GM12873 (cell line): ENCODE measurements around the gene ST3GAL3.

Experiments used
- TF ChIP-seq, protein P1 (sequence below): IDR thresholded peaks from 2 replicates; pipeline ENCODE4 v1.5.1; 2012; ENCODE audit warnings: low read depth, mild to moderate bottlenecking, moderate library complexity, low read length, control low read depth; ENCODE audit not compliant: insufficient read depth; ENCODE audit errors: missing control alignments

Gene ST3GAL3

DNA sequence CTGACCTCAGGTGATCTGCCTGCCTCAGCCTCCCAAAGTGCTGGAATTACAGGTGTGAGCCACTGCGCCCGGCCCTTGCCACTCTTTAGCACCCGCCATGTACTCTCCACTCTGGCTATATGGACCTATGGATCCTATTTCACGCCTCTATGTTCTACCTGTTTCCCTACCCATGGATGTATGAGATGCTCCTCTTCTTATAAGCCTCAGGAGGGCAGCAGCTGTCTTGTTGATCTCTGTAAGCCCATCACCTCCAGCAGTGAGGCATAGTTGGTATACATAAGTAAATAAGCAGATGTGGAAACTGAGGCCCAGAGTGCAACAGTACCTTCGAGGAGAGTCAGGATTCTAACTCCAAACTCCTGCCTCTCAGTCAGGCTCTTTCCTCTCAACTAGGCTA, 201.5 kb downstream of the ST3GAL3 start:
- TF ChIP-seq, protein P1, sequence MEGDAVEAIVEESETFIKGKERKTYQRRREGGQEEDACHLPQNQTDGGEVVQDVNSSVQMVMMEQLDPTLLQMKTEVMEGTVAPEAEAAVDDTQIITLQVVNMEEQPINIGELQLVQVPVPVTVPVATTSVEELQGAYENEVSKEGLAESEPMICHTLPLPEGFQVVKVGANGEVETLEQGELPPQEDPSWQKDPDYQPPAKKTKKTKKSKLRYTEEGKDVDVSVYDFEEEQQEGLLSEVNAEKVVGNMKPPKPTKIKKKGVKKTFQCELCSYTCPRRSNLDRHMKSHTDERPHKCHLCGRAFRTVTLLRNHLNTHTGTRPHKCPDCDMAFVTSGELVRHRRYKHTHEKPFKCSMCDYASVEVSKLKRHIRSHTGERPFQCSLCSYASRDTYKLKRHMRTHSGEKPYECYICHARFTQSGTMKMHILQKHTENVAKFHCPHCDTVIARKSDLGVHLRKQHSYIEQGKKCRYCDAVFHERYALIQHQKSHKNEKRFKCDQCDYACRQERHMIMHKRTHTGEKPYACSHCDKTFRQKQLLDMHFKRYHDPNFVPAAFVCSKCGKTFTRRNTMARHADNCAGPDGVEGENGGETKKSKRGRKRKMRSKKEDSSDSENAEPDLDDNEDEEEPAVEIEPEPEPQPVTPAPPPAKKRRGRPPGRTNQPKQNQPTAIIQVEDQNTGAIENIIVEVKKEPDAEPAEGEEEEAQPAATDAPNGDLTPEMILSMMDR, result no peak

DNA sequence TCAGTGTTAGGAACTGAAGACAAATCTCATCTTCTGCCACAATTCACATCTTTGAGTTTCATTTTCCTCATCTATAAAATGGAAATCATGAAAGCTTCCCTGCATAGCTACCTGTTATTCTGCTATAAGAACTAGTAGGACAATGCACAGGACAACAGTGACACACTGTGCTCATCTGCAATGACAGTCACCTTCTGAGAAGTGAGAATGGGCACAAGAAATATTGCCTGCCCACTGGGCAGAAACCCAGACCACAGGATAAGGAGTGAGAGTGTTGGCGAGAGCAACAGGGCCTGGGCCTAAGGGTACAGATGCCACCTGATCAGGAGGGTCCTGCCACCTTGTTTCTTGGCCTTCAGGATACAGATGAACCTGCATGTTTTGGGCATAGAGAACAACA, 203.0 kb downstream of the ST3GAL3 start:
- TF ChIP-seq, protein P1, result peak; percentile 28

DNA sequence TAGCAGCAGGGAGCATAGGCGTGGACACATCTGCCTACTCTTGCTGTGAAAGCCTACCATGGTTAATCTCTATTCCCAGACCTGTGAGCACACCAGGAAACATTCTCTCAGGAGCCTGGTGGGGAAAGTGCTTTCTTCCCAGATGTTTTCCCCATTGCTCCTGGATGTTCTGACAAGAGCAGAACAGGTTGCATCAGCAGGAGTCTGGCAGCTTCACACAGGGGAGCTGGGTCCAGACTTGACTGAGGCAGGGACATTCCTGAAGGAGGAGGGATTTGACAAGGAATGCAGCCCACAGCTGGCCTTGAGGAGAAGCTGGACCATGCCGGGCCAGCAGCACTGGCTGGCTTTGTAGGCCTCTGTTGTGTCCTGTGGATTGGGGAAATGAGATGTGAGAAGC, 205.3 kb downstream of the ST3GAL3 start:
- TF ChIP-seq, protein P1, result no peak

DNA sequence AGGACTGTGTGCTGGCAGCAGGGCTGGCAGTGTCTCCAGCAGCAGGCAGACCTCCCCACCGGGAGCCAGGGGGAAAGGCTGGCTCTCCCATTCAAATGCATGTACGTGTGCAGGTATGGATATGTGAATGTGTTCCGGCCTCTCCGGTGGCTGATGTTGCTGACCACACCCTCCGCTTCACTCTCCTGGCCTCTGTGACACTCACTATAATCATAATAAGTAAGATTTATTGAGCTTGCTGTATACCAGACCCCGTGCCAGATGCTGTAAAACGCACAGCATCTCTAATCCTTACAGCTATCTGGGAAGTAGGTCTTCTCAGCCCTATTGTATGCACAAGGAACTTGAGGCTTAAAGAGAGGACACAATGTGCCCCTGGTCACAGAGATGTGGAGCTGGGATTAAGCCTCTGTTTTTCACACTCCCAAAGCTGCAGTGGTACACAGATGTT, 205.7 kb downstream of the ST3GAL3 start:
- TF ChIP-seq, protein P1, result no peak

DNA sequence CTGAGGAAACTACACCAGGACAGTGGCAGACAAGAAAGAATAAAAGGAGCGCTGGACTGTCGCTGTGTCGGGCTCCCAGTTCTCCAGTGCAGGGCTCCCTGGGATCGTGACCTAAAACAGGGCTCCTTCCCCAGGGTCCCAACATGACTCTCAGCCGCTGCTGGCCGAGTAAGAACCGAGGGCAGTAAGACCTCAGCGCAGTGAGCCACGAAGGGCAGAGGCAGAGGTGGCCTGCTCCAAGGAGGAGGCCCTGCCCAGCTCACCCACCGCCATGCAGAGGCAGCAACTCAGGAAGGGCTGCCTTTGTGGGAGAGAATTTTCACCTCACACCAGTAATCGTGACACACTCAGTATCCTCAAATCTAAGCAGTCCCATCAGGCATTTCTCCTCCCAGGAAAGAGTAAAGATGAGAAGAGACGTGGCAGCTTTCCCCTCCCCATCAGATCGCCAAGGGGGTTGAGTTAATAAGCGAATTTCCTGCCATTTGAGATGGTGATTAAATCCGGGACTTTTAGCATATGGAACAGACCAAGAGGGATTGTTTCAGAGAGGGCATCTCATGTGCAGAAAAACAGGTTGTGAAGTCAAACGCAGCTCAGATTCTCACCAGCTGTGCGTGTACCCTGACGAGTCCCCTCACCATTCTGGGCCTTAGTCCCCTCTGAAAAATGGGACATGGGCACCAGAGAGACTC, 206.5 kb downstream of the ST3GAL3 start:
- TF ChIP-seq, protein P1, result no peak

DNA sequence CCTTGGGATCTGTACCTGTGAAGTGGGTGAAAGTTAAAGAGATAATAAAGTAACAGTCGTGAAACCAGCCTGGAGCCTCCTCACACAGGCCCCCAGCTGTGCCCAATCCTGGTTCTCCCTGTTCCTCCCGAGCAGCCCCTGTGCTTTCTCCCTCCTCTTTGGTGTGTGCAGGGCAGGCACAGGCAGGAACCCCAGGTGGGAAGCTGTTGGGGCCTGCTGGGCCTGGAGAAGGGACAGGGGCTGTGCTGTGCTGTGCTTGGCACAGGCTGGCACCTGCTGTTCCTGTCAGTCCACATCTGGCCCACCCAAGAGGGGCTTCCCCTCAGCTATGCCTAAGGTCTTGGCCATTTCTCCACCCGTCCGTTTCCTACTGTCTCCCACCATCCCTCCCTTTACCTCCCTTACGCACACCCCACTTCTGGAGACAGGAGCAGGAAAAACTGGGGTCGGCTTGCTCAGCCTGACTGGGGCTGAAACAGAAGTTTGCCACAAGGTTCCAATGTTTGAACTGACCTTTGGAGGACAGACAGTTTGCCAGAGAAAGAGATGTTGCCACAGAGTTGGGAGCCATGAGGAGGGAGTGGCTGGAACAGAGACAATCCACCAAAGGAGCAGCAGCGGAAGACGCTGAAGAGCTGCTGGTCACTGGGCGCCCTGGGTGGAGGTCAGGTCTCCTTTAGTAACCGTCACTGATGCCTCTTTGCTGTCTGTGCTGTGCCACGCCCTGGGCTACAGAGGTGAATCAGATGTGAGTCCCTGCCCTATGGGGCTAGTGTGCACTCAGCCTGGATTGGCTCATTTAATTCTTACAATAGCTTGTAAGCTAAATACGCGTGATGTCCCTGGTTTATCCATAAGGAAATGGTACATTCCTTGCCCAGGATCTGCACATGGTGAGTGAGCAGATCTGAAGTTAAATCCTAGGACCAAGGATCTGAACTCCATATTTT, 207.5 kb downstream of the ST3GAL3 start:
- TF ChIP-seq, protein P1, result no peak

DNA sequence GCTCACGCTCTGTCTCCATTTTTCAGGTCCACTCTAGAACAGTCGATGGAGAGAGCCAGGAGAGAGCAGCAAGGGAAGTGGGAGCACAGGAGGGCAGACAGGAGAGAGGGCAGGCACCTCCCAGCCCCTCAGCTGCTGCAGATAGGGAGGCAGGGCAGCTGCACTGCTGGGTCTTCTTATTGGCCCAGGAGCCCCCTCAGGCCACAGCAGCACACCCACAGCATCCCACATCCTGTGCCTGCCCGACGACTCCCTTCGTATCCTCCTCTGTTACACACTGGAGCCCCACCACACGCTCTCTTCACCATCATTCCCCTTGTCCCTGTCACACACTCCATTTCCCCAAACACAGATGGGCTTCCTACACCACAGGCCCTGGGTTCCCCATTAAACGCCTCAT, 212.6 kb downstream of the ST3GAL3 start:
- TF ChIP-seq, protein P1, result no peak
